Measurements from ENCODE around the gene AMZ1.

Gene AMZ1

DNA sequence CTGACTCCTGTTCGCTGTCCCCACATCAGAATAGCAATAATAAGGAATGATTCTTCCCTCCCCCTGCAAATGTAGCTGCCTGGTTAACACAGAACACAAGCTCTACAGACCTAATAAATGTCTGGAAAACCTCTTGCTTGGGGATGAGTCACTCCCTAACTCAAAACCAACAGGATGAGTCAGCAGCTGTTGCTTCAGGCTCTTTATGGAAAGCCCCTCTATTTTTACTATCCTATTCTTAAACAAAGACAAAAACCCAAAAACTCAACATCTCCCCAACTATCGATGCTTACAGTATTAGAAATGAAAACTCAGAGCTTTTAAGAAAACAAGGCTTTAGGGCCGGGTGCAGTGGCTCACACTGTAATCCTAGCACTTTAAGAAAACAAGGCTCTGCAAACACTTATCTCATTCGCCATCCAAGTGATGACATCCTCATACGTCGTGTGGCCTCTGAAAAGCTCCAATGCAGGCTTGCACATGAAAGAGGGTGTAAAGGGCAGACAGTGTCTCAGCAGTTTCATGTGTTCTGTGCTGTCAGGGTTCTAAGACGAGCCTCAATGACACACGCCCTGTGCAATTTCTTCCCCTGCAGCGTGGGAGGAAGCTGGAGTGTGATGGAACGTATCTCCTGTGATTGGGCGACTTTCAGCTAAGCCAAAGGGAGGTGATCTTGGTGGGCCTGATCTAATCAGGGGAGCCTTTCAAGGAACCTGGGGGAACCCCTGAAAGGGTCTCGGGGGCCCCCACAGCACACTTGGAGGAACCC is 70.1 kb downstream of the AMZ1 start:
- H3K36me3 ChIP-seq (ENCODE audit: control insufficient read depth, insufficient read depth, low read length) = peaks cover 42% of the 10 kb centered on the region
- H3K9me3 ChIP-seq (ENCODE audit: control insufficient read depth, low read length) = peaks cover 11% of the 10 kb centered on the region
- 64 to 65% methylated on average over 10 of the region's 12 CpGs for WGBS, 2 experiments (ENCODE audit: insufficient coverage in 2 of 2)
- peaks cover 46% of the 10 kb centered on the region for H3K4me1 ChIP-seq (ENCODE audit: control insufficient read depth, insufficient read depth, low read length, poor library complexity, severe bottlenecking)
- no peak overlapping the region for H3K4me3 ChIP-seq (ENCODE audit: extremely low read depth, insufficient read depth, low read length, poor library complexity, severe bottlenecking)
- peak overlapping the region; percentile 100 for H3K27ac ChIP-seq (ENCODE audit: low read depth, low read length, severe bottlenecking)

DNA sequence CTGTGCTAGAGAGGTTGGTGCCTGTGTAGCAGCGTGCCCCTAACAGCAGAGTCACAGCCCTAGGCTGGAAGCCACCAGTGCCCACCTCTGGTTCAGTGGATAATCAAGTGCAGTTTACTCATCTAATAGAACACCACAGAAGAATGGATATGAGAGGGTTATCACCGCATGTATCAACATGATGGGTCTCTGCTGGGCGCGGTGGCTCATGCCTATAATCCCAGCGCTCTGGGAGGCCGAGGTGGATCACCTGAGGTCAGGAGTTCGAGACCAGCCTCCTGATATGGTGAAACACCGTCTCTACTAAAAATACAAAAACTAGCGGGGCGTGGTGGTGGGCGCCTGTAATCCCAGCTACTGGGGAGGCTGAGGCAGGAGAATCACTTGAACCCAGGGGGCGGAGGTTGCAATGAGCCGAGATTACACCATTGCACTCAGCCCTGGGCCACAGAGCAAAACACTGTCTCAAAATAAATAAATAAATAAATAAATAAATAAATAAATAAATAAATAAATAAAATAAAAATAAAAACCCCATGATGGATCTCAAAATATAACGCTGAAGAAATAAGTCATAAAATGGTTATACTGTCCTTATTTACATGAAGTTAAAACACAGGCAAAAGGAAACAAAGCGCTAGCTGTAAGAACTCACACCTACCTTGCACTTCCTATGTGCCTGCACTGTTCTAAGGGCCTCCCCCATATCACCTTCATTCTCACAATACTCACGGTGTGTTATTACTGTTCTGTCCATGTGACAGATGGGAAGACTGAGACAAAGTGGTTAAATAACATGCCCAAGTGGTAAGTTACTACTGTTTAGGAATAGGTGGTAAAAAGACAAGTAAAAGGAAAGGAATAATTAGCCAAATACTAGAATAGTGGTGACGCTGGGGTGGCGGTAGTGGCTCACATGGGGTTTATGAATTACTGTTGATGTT is 70.9 kb downstream of the AMZ1 start:
- Histone ChIP-seq H3K36me3 (ENCODE audit: control insufficient read depth, insufficient read depth, low read length) (peaks cover 35% of the 10 kb centered on the region), H3K4me1 (ENCODE audit: control insufficient read depth, insufficient read depth, low read length, poor library complexity, severe bottlenecking) (peaks cover 54% of the 10 kb centered on the region), H3K4me3 (ENCODE audit: extremely low read depth, insufficient read depth, low read length, poor library complexity, severe bottlenecking) (no peak overlapping the region), H3K27ac (ENCODE audit: low read depth, low read length, severe bottlenecking) (peak overlapping the region; percentile 100), H3K9me3 (ENCODE audit: control insufficient read depth, low read length) (peaks cover 11% of the 10 kb centered on the region)
- WGBS, 2 experiments (ENCODE audit: insufficient coverage in 2 of 2) = 97 to 98% methylated on average over 9 to 13 of the region's 18 CpGs

DNA sequence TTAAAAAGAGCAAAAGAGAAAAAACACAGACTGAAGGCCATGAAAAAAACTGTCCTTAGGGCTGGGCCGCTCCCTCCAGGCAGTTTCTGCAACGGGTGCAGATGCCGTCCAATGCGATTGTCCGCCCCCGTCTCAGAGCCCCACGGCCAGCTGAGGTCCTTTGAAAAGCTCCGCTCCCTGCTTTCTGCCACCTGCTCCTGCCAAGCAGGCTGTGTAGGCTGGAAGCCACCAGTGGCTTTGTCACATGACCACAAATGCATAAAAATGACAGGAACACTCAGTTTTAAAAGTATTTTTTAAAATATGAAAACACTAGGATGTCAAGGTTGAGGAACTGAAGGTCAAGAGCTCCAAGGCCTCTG is 71.7 kb downstream of the AMZ1 start:
- Histone ChIP-seq H3K9me3 (ENCODE audit: control insufficient read depth, low read length) (peaks cover 11% of the 10 kb centered on the region), H3K4me1 (ENCODE audit: control insufficient read depth, insufficient read depth, low read length, poor library complexity, severe bottlenecking) (peaks cover 54% of the 10 kb centered on the region), H3K4me3 (ENCODE audit: extremely low read depth, insufficient read depth, low read length, poor library complexity, severe bottlenecking) (no peak overlapping the region), H3K36me3 (ENCODE audit: control insufficient read depth, insufficient read depth, low read length) (peaks cover 28% of the 10 kb centered on the region), H3K27ac (ENCODE audit: low read depth, low read length, severe bottlenecking) (no peak overlapping the region)
- WGBS, 2 experiments (ENCODE audit: insufficient coverage in 2 of 2) = 92 to 96% methylated on average over 8 of the region's 8 CpGs

DNA sequence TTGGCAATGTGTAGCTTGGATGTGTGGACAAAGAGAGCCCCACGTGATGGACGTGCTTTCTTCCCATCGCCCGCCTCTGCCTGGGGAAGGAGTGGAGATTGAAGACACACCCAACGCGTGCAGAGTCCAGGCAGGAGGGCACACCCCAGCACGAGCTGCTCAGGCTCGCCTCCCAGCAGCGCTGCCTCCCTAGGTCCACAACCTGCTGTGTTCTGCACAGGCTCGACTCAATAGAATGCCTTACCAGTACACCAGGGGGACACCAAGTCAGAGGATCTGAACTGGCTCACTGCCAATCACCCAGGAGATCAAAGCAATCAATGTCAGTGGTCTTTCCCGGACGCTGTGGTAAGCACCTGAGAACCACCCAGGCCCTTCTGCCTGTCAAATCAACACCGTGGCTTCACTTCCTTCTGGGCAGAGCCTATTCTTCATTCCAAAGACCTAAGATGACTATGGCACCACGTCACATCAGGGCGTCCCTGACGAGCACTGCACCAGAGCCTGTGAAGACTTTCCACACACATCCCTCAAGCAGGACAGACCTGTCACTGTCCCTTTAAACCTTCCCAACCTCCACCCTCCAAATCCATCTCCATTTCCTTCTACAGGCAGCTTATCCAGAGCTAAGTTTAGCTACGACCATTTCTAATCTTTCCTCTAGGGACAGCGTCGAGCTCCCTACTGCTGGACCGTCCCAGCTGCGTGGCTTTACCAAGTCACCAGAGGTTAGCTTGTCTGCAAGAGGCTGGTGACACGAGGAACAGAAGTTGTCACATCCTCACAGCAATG is 72.3 kb downstream of the AMZ1 start:
- peaks cover 54% of the 10 kb centered on the region for H3K4me1 ChIP-seq (ENCODE audit: control insufficient read depth, insufficient read depth, low read length, poor library complexity, severe bottlenecking)
- 76 to 78% methylated on average over 19 to 21 of the region's 22 CpGs for WGBS, 2 experiments (ENCODE audit: insufficient coverage in 2 of 2)
- H3K9me3 ChIP-seq (ENCODE audit: control insufficient read depth, low read length) = peaks cover 5% of the 10 kb centered on the region
- H3K4me3 ChIP-seq (ENCODE audit: extremely low read depth, insufficient read depth, low read length, poor library complexity, severe bottlenecking) = no peak overlapping the region
- no peak overlapping the region for H3K27ac ChIP-seq (ENCODE audit: low read depth, low read length, severe bottlenecking)
- H3K36me3 ChIP-seq (ENCODE audit: control insufficient read depth, insufficient read depth, low read length) = peaks cover 22% of the 10 kb centered on the region

DNA sequence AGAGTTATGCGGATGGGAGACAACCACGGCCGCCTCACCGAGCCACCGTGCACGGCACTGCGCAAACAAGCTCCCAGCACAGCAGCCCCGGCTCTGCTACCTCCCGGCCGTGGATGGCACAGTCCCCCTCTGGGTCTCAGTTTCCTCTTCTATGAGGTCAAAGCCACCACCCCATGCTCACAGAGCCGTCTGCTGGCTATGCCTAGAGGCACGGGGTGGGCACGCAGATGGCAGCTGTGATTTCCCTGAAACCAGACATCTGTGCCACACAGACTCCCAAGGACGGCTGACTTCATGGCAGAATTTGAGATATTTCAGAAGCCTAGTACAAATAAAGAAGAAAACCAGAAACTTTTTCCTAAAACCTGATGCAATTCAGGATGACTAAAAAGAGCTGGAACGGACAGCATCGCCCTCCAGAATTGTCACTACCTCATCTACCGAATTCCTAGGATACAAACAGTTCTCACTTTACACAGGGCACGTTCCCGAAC is 73.2 kb downstream of the AMZ1 start:
- Histone ChIP-seq H3K9me3 (ENCODE audit: control insufficient read depth, low read length) (no peaks in the 10 kb centered on the region), H3K27ac (ENCODE audit: low read depth, low read length, severe bottlenecking) (no peak overlapping the region), H3K36me3 (ENCODE audit: control insufficient read depth, insufficient read depth, low read length) (peaks cover 14% of the 10 kb centered on the region), H3K4me1 (ENCODE audit: control insufficient read depth, insufficient read depth, low read length, poor library complexity, severe bottlenecking) (peaks cover 54% of the 10 kb centered on the region), H3K4me3 (ENCODE audit: extremely low read depth, insufficient read depth, low read length, poor library complexity, severe bottlenecking) (no peak overlapping the region)
- WGBS, 2 experiments (ENCODE audit: insufficient coverage in 2 of 2) = 95 to 96% methylated on average over 17 of the region's 19 CpGs

DNA sequence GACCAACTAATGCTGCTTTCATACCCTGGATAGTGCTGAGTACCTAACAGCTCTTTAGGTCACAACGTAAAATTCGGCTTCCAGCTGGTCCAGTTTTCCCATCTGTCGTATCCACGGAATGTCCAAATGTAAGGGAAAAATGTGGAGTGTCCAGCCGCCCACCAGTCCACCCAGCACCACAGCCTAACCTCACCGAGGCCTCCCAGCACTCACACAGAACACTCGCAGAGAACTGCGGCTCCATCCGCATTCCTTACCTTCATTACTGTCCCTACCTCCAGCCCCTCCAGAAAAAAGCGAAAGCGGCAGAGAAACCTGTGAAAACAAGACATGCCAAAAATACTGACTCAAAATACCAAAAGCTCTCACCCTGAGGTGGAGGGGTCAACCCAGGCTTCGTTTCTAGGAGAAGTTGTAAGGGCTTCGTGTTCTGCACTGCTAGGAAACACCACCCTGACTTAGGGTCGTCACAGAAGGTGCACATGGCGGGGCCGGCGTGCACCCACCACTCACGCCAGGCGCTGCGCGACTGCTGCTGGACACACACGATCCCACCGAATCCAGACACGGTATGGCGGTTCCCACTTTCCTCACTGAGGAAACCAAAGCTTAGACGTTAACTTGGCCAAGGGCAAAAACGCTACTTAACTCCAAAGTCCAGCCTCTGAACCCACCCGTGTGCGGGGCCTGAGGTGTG is 73.9 kb downstream of the AMZ1 start:
- Histone ChIP-seq H3K4me3 (ENCODE audit: extremely low read depth, insufficient read depth, low read length, poor library complexity, severe bottlenecking) (no peak overlapping the region), H3K27ac (ENCODE audit: low read depth, low read length, severe bottlenecking) (no peak overlapping the region), H3K4me1 (ENCODE audit: control insufficient read depth, insufficient read depth, low read length, poor library complexity, severe bottlenecking) (peaks cover 50% of the 10 kb centered on the region), H3K9me3 (ENCODE audit: control insufficient read depth, low read length) (no peaks in the 10 kb centered on the region), H3K36me3 (ENCODE audit: control insufficient read depth, insufficient read depth, low read length) (peaks cover 7% of the 10 kb centered on the region)
- 95 to 96% methylated on average over 25 to 27 of the region's 29 CpGs for WGBS, 2 experiments (ENCODE audit: insufficient coverage in 2 of 2)

DNA sequence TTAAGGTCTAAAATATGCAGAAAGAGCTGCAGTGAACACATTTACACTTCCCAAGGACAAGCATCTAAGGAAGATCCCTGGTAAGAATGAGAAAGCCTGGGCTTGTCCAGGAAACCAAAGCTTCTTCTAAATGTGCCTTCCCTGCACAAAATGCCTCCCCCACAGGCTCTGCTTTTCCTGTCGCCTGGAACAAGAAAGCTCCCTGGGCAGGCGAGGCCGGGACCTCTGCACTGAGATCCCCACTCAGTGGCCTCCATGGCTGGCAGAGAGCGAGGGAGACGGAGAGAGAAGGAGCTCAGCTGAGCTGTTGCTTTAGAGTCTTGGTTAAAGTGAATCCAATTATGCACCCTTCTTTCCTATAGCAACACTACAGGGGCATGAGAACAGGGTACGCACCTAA is 75.6 kb downstream of the AMZ1 start:
- no peaks in the 10 kb centered on the region for H3K9me3 ChIP-seq (ENCODE audit: control insufficient read depth, low read length)
- H3K36me3 ChIP-seq (ENCODE audit: control insufficient read depth, insufficient read depth, low read length) = peaks cover 7% of the 10 kb centered on the region
- H3K27ac ChIP-seq (ENCODE audit: low read depth, low read length, severe bottlenecking) = no peak overlapping the region
- H3K4me1 ChIP-seq (ENCODE audit: control insufficient read depth, insufficient read depth, low read length, poor library complexity, severe bottlenecking) = peaks cover 37% of the 10 kb centered on the region
- whole genome bisulfite sequencing, 2 experiments (ENCODE audit: insufficient coverage in 2 of 2) = 81 to 95% methylated on average over 3 to 4 of the region's 6 CpGs
- H3K4me3 ChIP-seq (ENCODE audit: extremely low read depth, insufficient read depth, low read length, poor library complexity, severe bottlenecking) = no peak overlapping the region

DNA sequence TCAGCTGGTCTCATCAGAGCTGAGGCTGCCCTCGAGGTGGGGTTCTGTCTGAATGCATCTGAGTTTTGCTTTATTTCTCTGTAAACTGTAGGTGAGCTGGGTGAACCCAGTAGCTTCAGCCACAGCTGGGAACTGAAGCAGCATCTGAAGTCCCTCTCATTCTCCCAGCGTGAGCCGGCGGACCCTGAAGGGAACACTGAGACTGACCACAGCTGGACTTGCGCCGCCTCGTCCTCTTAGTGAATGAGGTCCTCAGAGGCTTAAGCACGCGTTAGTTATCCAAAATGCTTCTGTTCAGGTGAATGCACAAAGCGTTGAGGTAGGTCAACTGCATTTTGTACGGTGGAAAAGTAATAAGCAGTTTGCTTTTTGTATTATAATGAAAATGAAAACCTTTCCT is 76.6 kb downstream of the AMZ1 start:
- Histone ChIP-seq H3K27ac (ENCODE audit: low read depth, low read length, severe bottlenecking) (no peak overlapping the region), H3K9me3 (ENCODE audit: control insufficient read depth, low read length) (no peaks in the 10 kb centered on the region), H3K4me1 (ENCODE audit: control insufficient read depth, insufficient read depth, low read length, poor library complexity, severe bottlenecking) (peaks cover 36% of the 10 kb centered on the region), H3K36me3 (ENCODE audit: control insufficient read depth, insufficient read depth, low read length) (peaks cover 11% of the 10 kb centered on the region), H3K4me3 (ENCODE audit: extremely low read depth, insufficient read depth, low read length, poor library complexity, severe bottlenecking) (no peak overlapping the region)
- WGBS, 2 experiments (ENCODE audit: insufficient coverage in 2 of 2) = 95 to 96% methylated on average over 9 of the region's 11 CpGs

Measured in mesodermal cell (in vitro differentiated cells).